ENCODE measurements around the gene NKRF.
"Not testable (repeated sequence)": the region's sequence is repeated elsewhere in the genome, so short reads cannot be mapped to it uniquely, and the experiment has no call there.

NKRF gene

DNA sequence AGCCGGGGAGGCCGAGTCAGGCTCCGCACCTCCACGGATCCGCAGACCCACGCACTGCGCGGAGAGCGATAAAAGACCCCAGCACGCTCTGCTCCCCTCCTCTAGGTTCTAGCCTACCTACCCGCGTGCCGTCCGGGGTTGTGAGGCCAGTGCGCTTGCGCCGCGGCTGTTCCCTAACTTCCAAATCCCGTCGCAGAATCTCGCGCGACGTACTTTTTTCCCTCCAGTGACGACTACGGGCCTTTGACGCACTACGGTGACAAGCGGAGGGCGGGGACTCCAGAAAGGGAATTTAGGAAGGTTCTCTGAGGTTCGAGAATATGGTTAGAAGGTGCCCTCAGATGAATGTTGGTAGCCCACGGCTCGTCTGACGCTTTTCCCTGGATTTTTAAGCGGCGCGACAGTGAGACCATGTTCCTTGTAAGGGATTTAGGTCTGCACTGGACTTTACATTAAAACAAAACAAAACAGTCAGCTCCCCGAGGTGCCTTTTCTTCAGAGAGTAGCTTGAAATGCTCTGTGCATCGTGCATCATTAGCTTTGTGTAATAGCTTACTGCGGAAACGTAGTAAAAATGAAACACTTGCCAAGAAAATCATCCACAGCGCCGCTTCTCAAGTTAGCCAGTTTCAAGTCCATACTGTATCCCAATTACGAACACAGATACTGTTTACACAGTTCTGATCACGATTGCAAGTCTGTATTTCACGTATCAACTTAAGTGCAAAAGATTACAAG lies at the start of gene NKRF:
Gene NKRF, minus strand, starts transcription at position 145 of the 738 bp plus-strand sequence.
- peak; percentile 94 for DNase-seq

DNA sequence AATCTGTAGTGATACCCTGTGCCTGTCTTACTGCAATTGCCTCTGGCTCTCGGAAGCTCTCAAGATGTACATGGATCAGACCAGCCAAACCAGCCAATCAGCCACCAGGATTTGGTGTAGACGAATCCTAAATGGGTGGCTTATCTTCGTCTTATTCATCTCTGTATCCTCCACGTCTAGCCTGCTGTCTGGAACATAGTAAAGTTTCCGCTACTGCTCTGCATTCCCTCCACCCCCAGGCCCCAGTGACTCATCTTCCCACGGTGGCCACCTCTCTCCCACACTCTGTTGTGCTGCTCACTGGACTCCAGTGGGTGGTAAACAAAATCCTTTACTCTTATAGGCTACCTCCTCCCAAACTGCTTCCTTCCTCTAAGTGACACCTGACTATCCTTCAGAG lies 48.9 kb upstream of the NKRF start:
- DNase-seq: peak; percentile 34

DNA sequence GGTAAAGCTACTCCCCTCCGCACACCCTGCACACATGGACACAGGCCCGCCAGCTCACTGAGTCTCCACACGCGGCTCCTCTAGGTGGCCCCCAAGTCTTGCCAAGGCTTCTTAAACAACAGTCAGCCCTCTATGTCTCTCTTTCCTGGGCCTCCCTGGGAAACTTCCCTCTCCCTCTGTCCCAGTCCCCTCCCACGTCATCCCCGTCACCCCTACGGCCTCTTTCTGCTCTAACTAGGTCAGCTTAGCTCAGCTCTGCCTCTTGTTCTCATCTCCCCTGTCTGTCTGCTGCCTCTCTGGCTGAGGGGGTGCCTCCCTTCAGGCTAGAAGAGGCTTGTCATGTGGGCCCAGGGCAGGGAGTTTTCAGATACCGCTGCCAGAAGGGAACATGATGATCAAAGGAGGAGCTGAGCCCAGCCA lies 47.9 kb upstream of the NKRF start:
- DNase-seq: peak; percentile 31

DNA sequence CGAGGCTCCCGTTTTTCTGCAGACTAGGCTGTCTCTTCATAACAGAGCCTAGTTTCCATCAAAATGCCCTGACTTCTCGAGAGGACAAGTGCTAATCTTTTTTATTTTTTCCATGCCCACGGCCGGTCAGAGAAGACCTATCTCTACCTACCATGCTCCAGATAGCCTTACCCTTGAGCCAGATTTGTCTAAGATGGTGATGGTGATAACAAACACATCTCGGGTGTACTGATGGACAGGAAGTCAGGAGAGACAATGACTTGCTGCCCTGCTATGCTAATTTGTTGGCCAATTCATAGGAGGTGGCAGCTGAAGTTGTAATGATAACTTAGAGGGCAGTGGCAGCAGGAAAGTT lies 42.2 kb upstream of the NKRF start:
- no peak for DNase-seq

DNA sequence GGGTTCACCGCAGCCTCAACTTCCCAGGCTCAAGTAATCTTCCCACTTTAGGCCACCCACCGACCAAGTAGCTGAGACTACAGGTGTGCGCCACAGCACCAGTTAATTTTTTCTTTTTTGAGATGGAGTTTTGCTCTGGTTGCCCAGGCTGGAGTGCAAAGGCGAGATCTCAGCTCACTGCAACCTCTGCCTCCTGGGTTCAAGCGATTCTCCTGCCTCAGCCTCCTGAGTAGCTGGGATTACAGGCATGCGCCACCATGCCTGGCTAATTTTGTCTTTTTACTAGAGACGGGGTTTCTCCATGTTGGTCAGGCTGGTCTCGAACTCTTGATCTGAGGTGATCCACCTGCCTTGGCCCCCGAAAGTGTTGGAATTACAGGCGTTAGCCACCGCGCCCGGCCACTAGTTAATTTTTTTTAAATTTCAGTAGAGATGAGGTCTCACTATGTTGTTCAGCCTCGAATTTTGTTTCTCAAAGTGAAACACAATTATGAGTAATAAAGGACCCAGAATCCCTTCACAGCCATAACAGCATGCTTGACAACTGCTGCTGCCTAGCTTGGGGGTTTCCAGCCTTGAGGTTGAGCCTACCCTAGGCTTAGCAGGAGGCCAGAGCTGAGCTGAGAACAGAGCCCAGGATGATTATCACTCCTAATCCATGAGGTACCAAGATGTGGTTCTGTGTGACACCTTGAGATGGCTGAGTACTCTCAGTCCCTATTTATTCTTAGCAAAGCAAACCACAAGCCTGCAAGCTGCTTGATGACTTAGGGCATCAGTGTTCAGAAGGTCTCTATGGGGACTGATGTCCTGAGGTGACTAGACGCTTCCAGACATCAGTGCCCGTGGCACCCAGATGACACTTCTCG lies 41.6 kb upstream of the NKRF start:
- peak; percentile 72 for DNase-seq

DNA sequence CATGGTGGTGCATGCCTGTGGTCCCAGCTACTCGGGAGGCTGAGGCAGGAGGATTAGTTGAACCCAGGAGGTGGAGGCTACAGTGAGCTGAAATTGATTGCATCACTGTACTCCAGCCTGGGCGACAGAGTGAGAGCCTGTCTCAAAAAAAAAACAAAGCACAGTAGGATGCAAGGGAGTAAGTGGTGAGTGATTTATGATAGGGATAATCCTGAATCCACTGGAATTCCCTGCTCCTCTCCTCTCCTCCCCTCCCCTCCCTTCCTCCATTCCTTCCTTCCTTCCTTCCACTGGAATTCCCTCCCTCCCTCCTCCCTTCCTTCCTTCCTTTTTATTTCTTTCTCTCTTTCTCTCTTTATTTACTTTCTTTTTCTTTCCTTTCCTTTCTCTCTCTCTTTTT lies 40.9 kb upstream of the NKRF start:
- DNase-seq: no peak

DNA sequence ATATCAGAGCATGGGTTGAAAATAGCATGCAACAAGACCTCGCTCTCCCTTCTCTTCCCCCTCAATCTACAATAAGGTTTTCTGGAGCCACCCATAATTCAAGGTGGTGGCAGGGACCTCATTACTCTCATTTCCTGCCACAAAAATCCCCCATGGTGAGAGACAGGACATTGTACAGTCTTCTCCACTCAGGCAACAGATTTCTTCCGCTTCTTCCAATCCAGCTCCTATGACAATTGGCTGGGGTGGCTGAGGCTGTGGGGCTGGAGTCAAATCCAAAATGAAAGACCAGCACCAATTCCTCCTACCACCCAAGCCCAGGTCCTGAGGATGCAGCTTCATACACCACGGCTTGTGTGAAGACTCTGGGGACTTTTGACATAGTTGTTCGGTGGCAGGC lies 40.3 kb upstream of the NKRF start:
- DNase-seq: peak; percentile 36

DNA sequence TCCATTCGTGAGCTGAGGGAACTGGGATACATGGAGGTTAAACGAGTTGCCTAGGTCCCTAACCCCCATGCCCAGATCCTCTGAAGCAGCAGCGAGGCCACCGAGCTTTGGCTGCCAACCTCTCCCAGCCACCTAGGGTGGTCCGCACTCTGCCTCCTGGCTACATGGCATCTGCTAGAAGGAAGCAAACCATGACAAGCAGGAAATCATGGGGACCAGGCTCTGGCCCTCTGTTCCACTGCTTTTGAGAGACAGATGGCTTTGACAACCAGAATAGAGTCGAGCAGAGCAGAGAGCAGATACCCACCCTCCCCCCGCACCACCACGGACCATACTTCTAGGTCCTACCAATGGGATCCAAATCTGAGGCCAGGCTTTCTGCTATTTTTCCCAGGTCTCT lies 37.5 kb upstream of the NKRF start:
- DNase-seq: no peak

DNA sequence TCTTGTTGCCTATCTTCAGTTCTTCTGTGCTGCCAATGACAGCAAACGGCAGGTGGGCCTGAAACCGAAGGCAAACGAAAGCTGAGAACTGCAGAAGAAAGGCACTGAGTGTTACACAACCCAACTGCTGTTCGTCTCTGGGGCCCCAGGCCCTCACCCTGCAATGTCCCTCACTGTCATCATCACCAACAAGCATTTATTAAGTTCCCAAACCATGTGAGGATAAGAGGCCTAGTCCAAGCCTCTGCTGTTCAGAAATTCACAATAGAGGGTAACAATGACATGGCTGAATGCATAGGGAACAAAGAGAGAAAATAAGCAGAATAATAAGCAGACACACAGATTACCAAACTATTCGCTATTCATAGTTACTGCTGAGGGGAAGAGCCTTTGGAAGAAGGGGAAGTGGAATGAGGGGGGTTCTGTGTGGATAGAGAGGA lies 34.5 kb upstream of the NKRF start:
- no peak for DNase-seq

DNA sequence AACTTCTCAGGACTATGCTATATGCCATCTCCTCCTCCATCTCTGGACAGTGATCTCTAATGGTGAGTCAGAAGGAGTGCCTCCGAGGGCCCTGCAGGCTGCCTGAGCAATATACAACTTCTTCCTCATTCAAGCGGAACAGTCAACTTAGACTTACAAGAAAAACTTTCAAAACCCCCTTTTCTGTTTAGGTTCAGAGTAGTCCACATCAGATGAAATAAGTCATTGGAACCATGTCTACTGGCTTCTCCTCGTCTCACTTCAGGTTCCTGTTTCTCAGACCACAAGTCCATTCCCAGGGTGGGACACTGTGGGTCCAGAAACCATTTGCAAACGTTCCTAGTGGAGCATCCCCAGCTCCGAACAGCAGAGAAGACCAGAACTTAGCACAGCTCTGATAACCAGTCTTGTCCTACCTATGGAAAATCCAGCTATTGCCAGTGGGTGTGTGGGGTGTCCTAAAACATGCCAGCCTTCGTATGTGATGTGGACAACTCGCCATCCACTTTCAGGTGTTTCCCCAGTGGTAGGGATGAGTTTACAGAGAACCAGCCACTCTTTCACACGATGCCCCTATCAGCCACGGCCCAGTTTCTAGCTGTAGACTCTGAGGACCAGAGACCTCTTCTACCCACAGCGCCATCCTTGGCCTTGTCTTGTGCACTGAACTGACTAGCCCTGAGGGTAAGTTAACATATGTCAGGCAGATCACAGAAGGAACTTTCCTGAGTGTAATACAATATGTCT lies 32.7 kb upstream of the NKRF start:
- DNase-seq: no peak

DNA sequence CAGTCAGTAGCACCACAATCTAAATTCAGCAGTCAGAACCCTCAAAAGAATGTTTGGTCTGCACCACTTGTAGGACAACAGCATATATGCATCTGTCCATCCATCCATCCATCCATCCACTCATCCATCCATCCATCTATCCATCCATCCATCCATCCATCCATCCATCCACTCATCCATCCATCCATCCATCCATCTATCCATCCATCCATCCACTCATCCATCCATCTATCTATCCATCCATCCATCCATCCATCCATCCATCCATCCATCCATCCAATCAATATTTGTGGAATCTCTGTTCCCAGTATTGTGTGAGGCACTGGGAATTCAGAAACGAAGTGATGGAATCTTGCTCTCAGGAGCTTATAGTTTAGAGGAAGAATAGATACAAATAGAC lies 31.2 kb upstream of the NKRF start:
- not testable (repeated sequence) for DNase-seq

DNA sequence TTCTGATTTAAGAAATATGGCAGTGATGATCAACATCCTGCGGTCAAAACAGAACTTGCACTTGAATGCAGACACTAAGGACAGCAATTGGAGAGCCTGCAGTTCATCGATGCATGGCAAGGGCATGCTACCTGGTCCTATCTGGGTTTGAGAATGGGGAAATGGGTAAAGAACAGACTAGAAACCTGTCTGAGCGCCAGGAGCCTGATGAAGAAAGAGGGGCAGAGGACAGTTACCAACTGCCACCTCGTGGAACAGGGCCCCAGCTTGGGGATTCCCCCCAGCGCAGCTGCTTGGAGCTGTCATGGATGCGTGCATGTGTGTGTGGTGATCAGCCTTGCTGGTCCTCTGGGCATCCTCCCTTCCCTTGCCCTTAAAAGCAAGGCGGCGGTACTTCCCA lies 30.2 kb upstream of the NKRF start:
- DNase-seq: no peak

DNA sequence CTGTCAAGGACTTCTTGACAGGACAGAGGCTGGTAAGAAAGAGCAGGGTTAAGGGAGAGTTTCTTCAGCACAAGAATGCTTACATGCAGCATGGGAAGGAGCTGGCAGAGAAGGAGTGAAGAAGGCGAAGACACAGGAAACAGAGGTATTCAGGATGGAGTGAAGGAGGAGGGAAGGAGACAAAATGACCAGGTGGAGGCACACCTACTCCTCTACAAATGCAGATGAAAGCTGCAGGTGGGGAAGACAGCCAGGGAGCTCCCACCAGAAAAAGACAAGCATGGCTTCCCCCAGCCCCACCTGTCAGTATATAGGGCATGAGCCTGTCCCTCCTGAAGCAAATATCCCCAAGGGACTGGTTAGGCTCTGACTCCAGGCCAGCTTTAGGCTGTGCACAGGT lies 29.6 kb upstream of the NKRF start:
- DNase-seq: no peak

DNA sequence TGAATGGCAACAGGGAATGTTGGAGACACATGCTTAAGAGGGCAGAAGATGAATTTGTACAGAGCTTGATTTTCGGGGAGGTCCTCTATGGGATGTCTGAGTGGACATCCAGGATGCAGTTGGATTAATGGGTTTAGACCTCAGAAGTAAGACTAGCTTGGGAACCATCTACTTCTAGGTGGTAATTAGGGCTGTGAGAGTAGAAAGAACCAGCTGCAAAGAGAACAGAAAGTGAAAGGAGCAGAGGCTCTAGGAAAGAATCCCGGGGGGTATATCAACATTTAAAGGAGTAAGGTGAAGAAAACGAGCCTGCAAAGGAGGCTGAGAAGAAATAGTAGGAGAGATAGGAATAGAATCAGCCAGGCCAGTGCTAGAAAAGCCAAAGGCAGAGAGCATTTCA lies 29.0 kb upstream of the NKRF start:
- no peak for DNase-seq

DNA sequence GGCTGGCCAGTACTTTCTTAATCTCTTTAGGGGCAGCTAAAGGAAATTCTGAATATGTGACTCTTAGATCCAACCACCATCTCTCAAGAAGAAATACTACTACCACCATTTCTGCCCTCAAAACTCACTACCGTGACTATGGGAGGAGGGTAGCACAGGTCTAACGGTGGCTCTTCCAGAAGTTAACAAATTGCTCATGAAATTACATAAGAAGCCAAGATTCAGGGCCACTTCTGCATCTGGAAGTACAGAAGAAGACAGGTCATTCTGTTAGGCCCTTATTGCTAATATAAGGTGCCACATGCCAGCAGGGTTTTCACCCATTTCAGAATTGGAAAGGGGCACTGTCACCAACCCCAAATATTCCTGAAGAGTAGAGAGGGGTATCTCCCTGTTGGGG lies 19.6 kb upstream of the NKRF start:
- DNase-seq: no peak

DNA sequence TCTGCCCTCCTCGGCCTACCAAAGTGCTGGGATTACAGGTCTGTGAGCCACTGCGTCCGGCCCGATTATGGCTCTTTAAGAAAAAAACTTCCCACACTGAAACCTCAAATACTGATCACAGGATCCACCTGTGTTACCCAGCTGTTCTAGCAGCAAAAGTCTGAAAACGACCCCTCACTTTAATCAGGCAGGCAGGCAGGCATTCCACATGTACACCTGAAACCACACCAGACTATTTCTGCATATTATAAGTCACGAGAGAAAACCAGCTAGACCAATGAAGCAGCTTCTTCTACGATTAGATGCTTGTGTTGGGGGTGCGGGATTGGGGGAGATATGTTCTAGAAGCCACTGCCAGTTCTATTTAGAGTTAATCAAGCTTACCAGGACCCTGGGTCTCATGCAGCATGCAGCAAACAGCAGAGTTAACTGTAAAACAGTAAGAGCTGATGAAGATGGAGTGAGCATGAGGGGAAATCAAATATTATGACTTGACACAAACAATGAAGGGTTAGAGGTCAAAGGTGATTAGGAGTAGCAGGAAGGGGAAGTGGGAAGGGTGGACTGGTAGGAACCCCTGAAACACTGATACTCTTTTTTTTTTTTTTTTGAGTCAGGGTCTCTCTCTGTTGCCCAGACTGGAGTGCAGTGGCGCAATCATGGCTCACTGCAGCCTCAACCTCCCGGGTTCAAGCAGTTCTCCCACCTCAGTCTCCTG lies 18.9 kb upstream of the NKRF start:
- DNase-seq: no peak

DNA sequence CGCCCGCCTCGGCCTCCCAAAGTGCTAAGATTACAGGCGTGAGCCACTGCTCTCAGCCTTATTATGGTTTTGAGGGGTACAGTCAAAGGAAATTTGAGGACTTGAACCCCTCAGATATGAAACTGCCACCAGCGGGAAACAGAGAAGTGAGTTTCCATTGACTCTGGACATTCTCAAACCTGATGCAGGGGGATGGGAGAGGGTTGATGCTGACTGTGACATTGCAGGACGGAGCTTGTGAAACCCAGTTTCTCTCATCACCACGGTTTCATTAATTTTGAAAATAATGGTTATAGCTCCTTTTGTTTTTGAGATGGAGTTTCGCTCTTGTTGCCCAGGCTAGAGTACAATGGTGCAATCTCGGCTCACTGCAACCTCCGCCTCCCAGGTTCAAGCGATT lies 18.2 kb upstream of the NKRF start:
- no peak for DNase-seq

DNA sequence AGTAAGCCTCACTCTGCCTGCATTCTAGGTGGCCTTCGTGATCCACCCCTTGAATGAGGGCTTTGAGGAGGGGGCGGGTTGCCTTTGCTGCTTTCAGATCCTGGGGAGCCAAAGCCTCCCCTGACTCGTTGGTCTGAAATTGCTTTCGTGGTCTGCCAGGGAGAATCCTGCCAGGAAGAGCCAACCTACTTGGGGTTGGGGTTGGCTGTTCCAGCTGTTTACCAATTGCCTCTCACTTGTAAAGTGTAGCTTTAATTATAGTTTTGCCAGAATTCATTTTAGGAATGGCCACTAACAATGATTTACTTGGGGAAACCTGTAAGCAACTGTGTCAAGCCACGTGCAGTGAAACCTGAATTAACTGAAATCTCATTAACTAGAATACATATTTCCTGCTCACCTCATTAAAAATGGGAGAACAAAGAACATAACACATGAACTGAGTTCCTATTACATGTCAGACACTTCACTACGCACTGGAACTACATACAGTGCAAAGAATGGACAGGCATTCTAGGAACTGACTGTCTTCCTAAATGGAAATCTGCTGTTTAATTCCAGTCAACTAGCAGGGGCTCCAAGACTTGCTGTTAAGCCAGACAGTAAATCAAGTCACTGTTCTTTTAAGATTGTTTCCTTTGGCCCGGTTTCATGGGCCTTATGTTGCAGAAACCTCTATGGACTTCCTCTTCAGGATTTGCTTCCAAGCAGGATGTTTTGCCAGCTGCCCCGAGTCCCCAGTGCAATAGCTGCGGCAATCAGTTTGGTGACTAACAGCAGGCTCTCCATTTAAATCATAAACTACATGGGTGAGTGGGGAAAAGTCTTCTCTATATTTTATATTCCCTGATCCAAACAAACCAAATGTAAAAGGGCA lies 16.4 kb upstream of the NKRF start:
- DNase-seq: no peak

DNA sequence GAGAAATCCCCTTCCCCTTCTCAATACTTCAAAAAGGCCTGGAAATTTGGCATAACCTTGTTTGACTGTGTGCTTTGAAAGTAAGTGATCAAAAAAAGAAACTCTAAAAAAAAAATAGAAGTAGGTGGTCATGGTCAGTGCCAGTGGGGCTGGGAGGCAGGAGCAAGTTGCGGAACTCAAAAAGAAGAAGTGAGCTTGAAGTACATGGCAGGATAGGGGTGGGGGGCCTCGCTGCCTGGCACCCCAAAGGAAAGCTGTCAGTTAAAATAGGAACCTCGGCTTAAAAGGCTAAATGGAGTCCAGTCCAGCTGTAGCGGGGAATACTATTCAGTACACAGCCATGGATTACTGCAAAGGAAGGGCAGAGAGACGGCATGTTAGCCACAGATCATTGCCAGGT lies 12.2 kb upstream of the NKRF start:
- DNase-seq: no peak

DNA sequence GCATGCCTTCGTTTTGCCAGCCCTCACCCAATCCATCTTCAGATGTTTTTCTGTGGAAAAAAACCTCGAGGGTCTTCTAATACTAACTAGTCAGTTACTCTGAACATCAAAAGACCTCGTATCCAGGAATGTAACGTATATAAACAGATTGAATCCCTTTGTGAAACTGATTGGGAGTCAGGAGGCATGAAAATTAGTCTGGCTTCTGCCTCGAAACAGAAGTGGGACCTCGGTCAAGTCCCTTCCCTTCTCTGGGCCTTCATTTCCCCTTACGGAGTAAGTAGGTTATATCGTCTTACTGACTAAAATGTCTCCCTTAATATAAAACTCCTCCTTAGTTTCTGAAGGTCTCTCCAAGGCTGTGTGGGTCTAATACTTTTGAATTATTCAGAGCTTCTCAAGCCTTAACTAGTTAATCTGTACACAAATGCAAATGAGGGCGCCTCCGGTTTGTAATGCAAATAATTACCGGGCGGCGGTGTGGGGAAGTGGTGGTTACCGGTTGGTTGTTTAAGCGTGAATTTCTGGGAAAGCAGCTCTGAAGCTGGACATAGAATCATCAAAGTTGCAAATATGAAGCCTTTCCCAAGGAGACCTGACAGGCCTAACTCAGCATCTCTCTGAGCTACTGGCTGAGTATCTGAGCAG lies 11.4 kb upstream of the NKRF start:
- DNase-seq: no peak

DNA sequence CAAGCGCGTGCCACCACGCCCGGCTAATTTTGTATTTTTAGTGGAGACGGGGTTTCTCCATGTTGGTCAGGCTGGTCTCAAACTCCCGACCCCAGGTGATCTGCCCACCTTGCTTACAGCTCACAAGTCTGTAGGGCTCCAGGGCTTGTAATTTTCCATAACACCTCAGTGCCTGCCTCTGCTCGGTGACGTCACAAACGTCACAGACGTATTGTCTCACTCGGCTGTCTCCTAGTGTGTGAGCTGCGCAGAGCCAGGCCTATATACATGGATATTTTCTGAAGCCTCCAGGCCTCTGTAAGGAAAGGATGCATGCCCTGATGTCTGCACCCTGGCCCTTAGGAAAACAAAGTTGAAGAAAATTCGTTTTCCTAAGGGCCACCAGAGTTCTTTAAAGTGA lies 8.6 kb upstream of the NKRF start:
- DNase-seq: no peak

DNA sequence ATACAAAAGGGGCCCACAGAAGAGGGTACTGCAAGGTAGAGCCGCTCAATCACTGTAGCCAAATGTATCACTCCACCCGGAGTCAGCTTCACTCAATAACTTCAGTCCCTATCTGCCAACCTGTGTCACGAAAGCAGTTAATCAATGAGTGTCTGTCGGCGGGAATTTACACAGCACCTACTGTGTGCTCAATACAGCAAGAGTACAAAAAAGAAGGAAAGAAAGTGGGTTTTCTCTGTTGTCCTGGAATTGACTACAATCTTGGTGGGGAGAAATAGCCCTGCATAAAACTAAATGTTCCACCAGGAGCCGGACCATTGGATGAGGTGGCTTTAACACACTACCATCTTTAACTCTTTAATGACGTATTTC lies 780 bp upstream of the NKRF start:
- DNase-seq: no peak

Data from CD4-positive, alpha-beta T cell treated with Interleukin-17A for 1 hour (primary cell).